HepG2 (cell line): ENCODE measurements around the gene GLRX2. TPM values are rescaled to one million over a fixed set of nuclear protein-coding genes. Genes with fewer than 3 reads are reported as not detected.

ENCODE experiments used
- CSRNP1 ChIP-seq: sonication (generic); formaldehyde crosslinking; IDR thresholded peaks from 2 replicates; pipeline ENCODE4 v1.8.1; 2023; ENCODE audit warnings: mild to moderate bottlenecking, missing genetic modification reagents
- EEA1 ChIP-seq: sonication (generic); formaldehyde crosslinking; IDR thresholded peaks from 2 replicates; pipeline ENCODE4 v1.5.1; 2020; ENCODE audit warnings: mild to moderate bottlenecking, missing genetic modification reagents, borderline replicate concordance
- FOSL1 ChIP-seq: sonication (generic); formaldehyde crosslinking; IDR thresholded peaks from 2 replicates; pipeline ENCODE4 v1.9.0; 2021; ENCODE audit warnings: missing genetic modification reagents, borderline replicate concordance
- HOXA7 ChIP-seq: sonication (generic); formaldehyde crosslinking; IDR thresholded peaks from 2 replicates; pipeline ENCODE4 v1.8.1; 2022; ENCODE audit warnings: mild to moderate bottlenecking, missing genetic modification reagents, moderate library complexity
- KAT7 ChIP-seq: IDR thresholded peaks from 2 replicates; pipeline ENCODE4 v1.6.1; 2018; ENCODE audit warnings: borderline replicate concordance, missing compliant biosample characterization
- KMT2A ChIP-seq: sonication (generic); formaldehyde crosslinking; IDR thresholded peaks from 2 replicates; pipeline ENCODE4 v1.4.0; 2020; ENCODE audit warnings: missing genetic modification reagents
- ONECUT2 ChIP-seq: sonication (generic); formaldehyde crosslinking; IDR thresholded peaks from 2 replicates; pipeline ENCODE4 v1.4.0; 2020; ENCODE audit warnings: missing genetic modification reagents
- PPARG ChIP-seq: conservative IDR thresholded peaks from 2 replicates; pipeline ENCODE4 v1.6.1; 2016; ENCODE audit warnings: missing biosample characterization, missing genetic modification reagents
- RXRB ChIP-seq: IDR thresholded peaks from 2 replicates; pipeline ENCODE4 v1.6.1; 2016; ENCODE audit warnings: borderline replicate concordance, missing genetic modification reagents, missing compliant biosample characterization
- ZMAT3 ChIP-seq: sonication (generic); formaldehyde crosslinking; conservative IDR thresholded peaks from 2 replicates; pipeline ENCODE4 v1.7.0; 2021; ENCODE audit warnings: missing genetic modification reagents
- ZNF224 ChIP-seq: sonication (generic); formaldehyde crosslinking; IDR thresholded peaks from 2 replicates; pipeline ENCODE4 v1.5.0; 2020; ENCODE audit warnings: mild to moderate bottlenecking, missing genetic modification reagents
- ZNF556 ChIP-seq: sonication (generic); formaldehyde crosslinking; IDR thresholded peaks from 2 replicates; pipeline ENCODE4 v1.4.0; 2020; ENCODE audit warnings: mild to moderate bottlenecking, missing genetic modification reagents, borderline replicate concordance
- ZNF570 ChIP-seq: sonication (generic); formaldehyde crosslinking; IDR thresholded peaks from 2 replicates; pipeline ENCODE4 v1.4.0; 2020; ENCODE audit warnings: mild to moderate bottlenecking, missing genetic modification reagents, borderline replicate concordance
- ZNF713 ChIP-seq: sonication (generic); formaldehyde crosslinking; IDR thresholded peaks from 2 replicates; pipeline ENCODE4 v1.4.0; 2020; ENCODE audit warnings: mild to moderate bottlenecking, missing genetic modification reagents
- ZNF891 ChIP-seq: sonication (generic); formaldehyde crosslinking; IDR thresholded peaks from 2 replicates; pipeline ENCODE4 v1.5.0; 2020; ENCODE audit warnings: mild to moderate bottlenecking, missing genetic modification reagents
- ZSCAN20 ChIP-seq: sonication (generic); formaldehyde crosslinking; IDR thresholded peaks from 2 replicates; pipeline ENCODE4 v1.4.0; 2020; ENCODE audit warnings: missing genetic modification reagents, mild to moderate bottlenecking, borderline replicate concordance
- ZSCAN22 ChIP-seq: sonication (generic); formaldehyde crosslinking; IDR thresholded peaks from 2 replicates; pipeline ENCODE4 v1.4.0; 2020; ENCODE audit warnings: mild to moderate bottlenecking, missing genetic modification reagents
- polyA plus RNA-seq, 8 experiments: library from polyadenylated mRNA; depleted of rRNA in 3 of 8; stranded (reverse) in 7 of 8; unstranded in 1 of 8; fragments of >200 nt; fragmentation: Illumina TruSeq in 4 of 8; extraction: Trizol in 4 of 8; gene quantifications; 2 replicates each; pipeline versions ENCODE4 v1.2.1 to v1.2.3, GENCODE V29; 2011 to 2016; ENCODE audit warnings: low read depth in 4 of 8, missing spikeins in 1 of 8, mixed read lengths in 1 of 8; ENCODE audit not compliant: insufficient read depth in 1 of 8
- total RNA-seq, 5 experiments: library from RNA; depleted of rRNA; stranded (reverse); fragments of >200 nt; fragmentation: Illumina TruSeq; extraction: Trizol; gene quantifications; 2 replicates each; pipeline ENCODE4 v1.2.3, GENCODE V29; 2016; ENCODE audit warnings: low read depth in 1 of 5
- TF ChIP-seq, protein P1 (sequence below): sonication (generic); formaldehyde crosslinking; IDR thresholded peaks from 2 replicates; pipeline ENCODE4 v1.4.0; 2020; ENCODE audit warnings: missing genetic modification reagents, borderline replicate concordance
- TF ChIP-seq, protein P2 (sequence below): sonication (generic); formaldehyde crosslinking; IDR thresholded peaks from 2 replicates; pipeline ENCODE4 v1.5.1; 2020; ENCODE audit warnings: missing genetic modification reagents, mild to moderate bottlenecking, borderline replicate concordance
- TF ChIP-seq, protein P3 (sequence below): sonication (generic); formaldehyde crosslinking; IDR thresholded peaks from 2 replicates; pipeline ENCODE4 v1.8.1; 2023; ENCODE audit warnings: mild to moderate bottlenecking, missing genetic modification reagents

Gene GLRX2
- total and polyA plus RNA-seq, 2 of the 13 experiments (the other 11 are each of a cell fraction or from before 2014, with no cell fraction given) = 11.9 to 39.0 TPM

- TF ChIP-seq FOSL1 (CRISPR knock-in tag) (peak; percentile 56; the same call in 1 of the 2 replicates), CSRNP1 (peak; percentile 39; the same call in 1 of the 2 replicates), ZNF891 (CRISPR knock-in tag) (peak; percentile 67; the same call in 1 of the 2 replicates), HOXA7 (no peak), ZNF570 (0 out of 2 replicates have a peak, but pooled peaks have one; percentile 21), PPARG (CRISPR knock-in tag) (peak; percentile 67), RXRB (CRISPR knock-in tag) (peak; percentile 86), ZSCAN20 (CRISPR knock-in tag) (no peak), ZNF713 (CRISPR knock-in tag) (no peak), KMT2A (CRISPR knock-in tag) (peak; percentile 98), ZSCAN22 (CRISPR knock-in tag) (0 out of 2 replicates have a peak, but pooled peaks have one; percentile 10), KAT7 (CRISPR knock-in tag) (peak; percentile 97), EEA1 (no peak), ZMAT3 (peak; percentile 93; the same call in 1 of the 2 replicates), ZNF224 (CRISPR knock-in tag) (peak; percentile 77; the same call in 1 of the 2 replicates), ONECUT2 (CRISPR knock-in tag) (no peak), ZNF556 (CRISPR knock-in tag) (peak; percentile 46; the same call in 1 of the 2 replicates)
- TF ChIP-seq, protein P1, sequence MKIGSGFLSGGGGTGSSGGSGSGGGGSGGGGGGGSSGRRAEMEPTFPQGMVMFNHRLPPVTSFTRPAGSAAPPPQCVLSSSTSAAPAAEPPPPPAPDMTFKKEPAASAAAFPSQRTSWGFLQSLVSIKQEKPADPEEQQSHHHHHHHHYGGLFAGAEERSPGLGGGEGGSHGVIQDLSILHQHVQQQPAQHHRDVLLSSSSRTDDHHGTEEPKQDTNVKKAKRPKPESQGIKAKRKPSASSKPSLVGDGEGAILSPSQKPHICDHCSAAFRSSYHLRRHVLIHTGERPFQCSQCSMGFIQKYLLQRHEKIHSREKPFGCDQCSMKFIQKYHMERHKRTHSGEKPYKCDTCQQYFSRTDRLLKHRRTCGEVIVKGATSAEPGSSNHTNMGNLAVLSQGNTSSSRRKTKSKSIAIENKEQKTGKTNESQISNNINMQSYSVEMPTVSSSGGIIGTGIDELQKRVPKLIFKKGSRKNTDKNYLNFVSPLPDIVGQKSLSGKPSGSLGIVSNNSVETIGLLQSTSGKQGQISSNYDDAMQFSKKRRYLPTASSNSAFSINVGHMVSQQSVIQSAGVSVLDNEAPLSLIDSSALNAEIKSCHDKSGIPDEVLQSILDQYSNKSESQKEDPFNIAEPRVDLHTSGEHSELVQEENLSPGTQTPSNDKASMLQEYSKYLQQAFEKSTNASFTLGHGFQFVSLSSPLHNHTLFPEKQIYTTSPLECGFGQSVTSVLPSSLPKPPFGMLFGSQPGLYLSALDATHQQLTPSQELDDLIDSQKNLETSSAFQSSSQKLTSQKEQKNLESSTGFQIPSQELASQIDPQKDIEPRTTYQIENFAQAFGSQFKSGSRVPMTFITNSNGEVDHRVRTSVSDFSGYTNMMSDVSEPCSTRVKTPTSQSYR = no peak
- TF ChIP-seq, protein P2, sequence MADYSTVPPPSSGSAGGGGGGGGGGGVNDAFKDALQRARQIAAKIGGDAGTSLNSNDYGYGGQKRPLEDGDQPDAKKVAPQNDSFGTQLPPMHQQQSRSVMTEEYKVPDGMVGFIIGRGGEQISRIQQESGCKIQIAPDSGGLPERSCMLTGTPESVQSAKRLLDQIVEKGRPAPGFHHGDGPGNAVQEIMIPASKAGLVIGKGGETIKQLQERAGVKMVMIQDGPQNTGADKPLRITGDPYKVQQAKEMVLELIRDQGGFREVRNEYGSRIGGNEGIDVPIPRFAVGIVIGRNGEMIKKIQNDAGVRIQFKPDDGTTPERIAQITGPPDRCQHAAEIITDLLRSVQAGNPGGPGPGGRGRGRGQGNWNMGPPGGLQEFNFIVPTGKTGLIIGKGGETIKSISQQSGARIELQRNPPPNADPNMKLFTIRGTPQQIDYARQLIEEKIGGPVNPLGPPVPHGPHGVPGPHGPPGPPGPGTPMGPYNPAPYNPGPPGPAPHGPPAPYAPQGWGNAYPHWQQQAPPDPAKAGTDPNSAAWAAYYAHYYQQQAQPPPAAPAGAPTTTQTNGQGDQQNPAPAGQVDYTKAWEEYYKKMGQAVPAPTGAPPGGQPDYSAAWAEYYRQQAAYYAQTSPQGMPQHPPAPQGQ (CRISPR knock-in tag) = 0 out of 2 replicates have a peak, but pooled peaks have one; percentile 4
- TF ChIP-seq, protein P3, sequence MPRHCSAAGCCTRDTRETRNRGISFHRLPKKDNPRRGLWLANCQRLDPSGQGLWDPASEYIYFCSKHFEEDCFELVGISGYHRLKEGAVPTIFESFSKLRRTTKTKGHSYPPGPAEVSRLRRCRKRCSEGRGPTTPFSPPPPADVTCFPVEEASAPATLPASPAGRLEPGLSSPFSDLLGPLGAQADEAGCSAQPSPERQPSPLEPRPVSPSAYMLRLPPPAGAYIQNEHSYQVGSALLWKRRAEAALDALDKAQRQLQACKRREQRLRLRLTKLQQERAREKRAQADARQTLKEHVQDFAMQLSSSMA (CRISPR knock-in tag) = peak; percentile 92
These were observed 45.7 kb downstream of the GLRX2 start, which contains the start of the genes RO60 and UCHL5 (continued) for GRCh38 chr1:193059282-193060114.
